GM08714 (cell line): ENCODE measurements around the gene CDCA5.

ENCODE experiments used
- H3K4me3 ChIP-seq: fragments of 200-500 bp; sonication (Bioruptor generic); 2 replicates; pipeline ENCODE4 v1.5.1; 2014; ENCODE audit warnings: mild to moderate bottlenecking, low read length, inconsistent platforms
- ZNF274 ChIP-seq: IDR thresholded peaks from 2 replicates; pipeline ENCODE4 v1.6.1; 2012; ENCODE audit warnings: mild to moderate bottlenecking, low read depth, low read length

The CDCA5 gene

GRCh38 chr11:65043881-65044501 lies 39.8 kb downstream of the CDCA5 start:
- H3K4me3 ChIP-seq = no peak overlapping the region

DNA sequence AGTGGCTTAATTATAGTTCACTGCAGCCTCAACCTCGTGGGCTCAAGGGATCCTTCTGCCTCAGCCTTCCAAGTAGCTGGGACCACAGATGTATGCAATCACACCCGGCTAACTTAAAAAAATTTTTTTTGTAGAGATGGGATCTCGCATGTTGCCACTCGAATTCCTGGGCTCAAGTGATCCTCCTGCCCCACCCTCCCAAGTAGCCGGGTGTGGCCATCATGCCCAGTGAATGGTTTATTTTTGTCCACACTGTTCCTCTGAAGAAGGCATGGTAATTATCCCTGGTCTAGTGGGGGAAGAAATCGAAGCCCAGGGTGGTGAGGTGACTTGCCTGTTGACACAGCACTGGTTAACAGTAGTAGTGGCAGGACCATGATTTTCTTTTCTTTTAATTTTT lies 40.9 kb downstream of the CDCA5 start:
- no peak overlapping the region for H3K4me3 ChIP-seq
- no peak for TF ChIP-seq ZNF274

More at GRCh38 chr11:65043881-65044501, 39.8 kb downstream of the CDCA5 start:
- no peak for TF ChIP-seq ZNF274

DNA sequence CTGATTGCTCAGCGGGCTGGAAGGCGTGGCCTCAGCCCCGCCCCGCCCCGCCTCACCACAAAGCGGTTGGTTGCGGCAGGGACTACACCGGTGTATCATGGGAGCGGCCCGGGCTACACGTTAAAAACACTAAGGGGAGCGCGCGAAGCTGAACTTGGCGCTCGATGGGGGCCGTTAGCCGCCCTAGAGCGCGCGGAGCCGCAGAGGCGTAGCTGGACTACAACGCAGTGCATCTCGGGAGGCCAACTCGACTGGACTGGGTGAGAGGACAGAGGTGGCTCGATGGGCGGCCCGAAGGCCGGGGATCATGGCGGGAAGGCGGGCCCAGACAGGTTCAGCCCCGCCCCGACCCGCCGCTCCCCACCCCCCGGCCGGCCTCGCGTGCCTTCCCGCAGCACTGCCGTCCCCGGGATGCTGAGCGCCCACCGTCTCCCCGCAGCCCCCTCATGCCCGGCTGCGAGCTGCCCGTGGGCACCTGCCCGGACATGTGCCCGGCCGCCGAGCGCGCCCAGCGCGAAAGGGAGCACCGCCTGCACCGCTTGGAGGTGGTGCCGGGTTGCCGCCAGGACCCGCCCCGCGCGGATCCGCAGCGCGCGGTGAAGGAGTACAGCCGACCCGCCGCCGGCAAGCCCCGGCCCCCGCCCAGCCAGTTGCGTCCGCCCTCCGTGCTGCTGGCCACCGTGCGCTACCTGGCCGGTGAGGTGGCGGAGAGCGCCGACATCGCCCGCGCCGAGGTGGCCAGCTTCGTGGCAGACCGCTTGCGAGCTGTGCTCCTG lies 42.8 kb downstream of the CDCA5 start, which contains the start of gene SAC3D1:
Gene SAC3D1 (plus strand): TSS at position 364 of the 776 bp plus-strand sequence. CDS start 83 bp downstream, at position 447.
- no peak for TF ChIP-seq ZNF274
- H3K4me3 ChIP-seq = peak within 1 kb of the TSS; percentile 64

GRCh38 chr11:65040520-65040846 lies 43.4 kb downstream of the CDCA5 start:
- TF ChIP-seq ZNF274 = no peak
- peak overlapping the region; percentile 64; the same call in 1 of the 2 replicates for H3K4me3 ChIP-seq

DNA sequence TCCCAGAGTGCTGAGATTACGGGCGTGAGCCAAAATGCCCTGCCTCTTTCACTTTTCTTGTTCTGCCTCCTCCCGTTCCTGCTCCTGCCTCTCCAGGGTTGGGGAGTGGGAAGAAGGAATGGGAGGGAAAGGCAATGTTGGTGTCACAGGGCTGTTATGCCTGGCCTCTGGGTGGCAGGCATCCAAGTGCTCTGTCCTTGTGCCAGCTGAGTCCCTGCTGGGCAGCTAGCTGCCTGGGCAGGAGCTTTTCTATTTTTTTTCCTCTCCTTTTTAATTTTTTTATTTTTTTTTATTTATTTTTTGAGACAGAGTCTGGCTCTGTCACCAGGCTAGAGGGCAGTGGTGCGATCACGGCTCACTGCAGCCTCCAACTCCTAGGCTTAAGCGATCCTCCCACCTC lies 46.9 kb downstream of the CDCA5 start:
- TF ChIP-seq ZNF274 = no peak
- H3K4me3 ChIP-seq = no peak overlapping the region

GRCh38 chr11:65035579-65035978 lies 48.3 kb downstream of the CDCA5 start:
- H3K4me3 ChIP-seq = no peak overlapping the region
- TF ChIP-seq ZNF274 = no peak

- no peak for TF ChIP-seq ZNF274
- no peak overlapping the region for H3K4me3 ChIP-seq
Measured at GRCh38 chr11:65034423-65034822, 49.4 kb downstream of the CDCA5 start.

DNA sequence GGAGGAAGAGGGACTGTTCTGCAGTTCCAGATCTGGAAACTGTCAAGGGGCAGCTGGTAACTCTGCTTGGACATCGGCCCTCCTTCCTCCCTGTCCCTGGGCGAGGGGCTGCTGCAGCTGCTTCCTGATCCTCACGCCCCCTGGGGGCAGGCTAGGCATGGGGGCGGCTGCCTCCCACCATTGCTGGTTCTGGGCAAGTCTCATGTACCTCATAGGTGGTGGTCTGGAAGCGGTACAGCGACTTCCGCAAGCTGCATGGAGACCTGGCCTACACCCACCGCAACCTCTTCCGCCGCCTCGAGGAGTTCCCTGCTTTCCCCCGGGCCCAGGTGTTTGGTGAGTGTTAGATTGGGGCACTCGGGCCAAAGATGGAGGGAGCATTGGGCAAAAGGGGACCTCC lies 51.6 kb downstream of the CDCA5 start:
- TF ChIP-seq ZNF274 = no peak
- H3K4me3 ChIP-seq = no peak overlapping the region
